Gastrocnemius medialis (tissue), 4 donors: ENCODE data around the gene TMEM176B. TPM values are rescaled to one million over a fixed set of nuclear protein-coding genes. Genes with fewer than 3 reads are reported as not detected.

Experiments
- ATAC-seq, 2 donors: fragments of 150-250 bp; one replicate each; pipeline ENCODE4 v1.9.1; 2016
- DNase-seq, 2 donors: peaks; one replicate each; pipeline ENCODE4 v3.0.0-alpha.2; 2019
- H3K27ac ChIP-seq, 4 donors: fragments of 200-600 bp; sonication (generic); 1 replicate in 1 of 4; 2 replicates in 3 of 4; pipeline ENCODE4 v1.5.1; 2016 to 2018; ENCODE audit warnings: mild to moderate bottlenecking in 2 of 4, moderate library complexity in 1 of 4
- H3K27me3 ChIP-seq, 3 donors: fragments of 200-600 bp; sonication (generic) in 2 of 3; 1 replicate in 1 of 3; 2 replicates in 2 of 3; pipeline versions ENCODE4 v1.5.1 to v1.6.0; 2016 to 2019; ENCODE audit warnings: mild to moderate bottlenecking in 1 of 3, moderate library complexity in 1 of 3
- H3K36me3 ChIP-seq, 2 donors: fragments of 200-600 bp; sonication (generic) in 1 of 2; one replicate each; pipeline ENCODE4 v1.5.1; 2017 to 2018
- H3K4me1 ChIP-seq, 2 donors: fragments of 200-600 bp; sonication (generic) in 1 of 2; one replicate each; pipeline ENCODE4 v1.5.1; 2016 to 2017; ENCODE audit warnings: mild to moderate bottlenecking in 2 of 2
- H3K4me3 ChIP-seq, 4 donors: fragments of 200-600 bp; sonication (generic) in 3 of 4; 1 replicate in 1 of 4; 2 replicates in 3 of 4; pipeline ENCODE4 v1.5.1; 2016 to 2019; ENCODE audit warnings: mild to moderate bottlenecking in 2 of 4
- H3K9me3 ChIP-seq, 3 donors: fragments of 200-600 bp; sonication (generic) in 2 of 3; 1 replicate in 1 of 3; 2 replicates in 2 of 3; pipeline ENCODE4 v1.5.1; 2016 to 2019
- POLR2A ChIP-seq, 2 donors: fragments of 450-650 bp; IDR thresholded peaks; one replicate each; pipeline ENCODE4 v1.6.1; 2017; ENCODE audit warnings: antibody characterized with exemption in 2 of 2, mild to moderate bottlenecking in 2 of 2, moderate library complexity in 2 of 2
- in situ Hi-C, 4 donors: fragments of 200-750 bp; cut with MboI; loops; one replicate each; pipeline versions ENCODE4 v1.15.0 to v1.8.0; 2017; ENCODE audit warnings: low sequenced_read_pairs in 4 of 4
- intact Hi-C: fragments of 100-400 bp; cut with DNase I; formaldehyde crosslinking; loops from one replicate; pipeline ENCODE4 v1.15.1; 2023; ENCODE audit warnings: low total_unique reads
- total RNA-seq, 4 donors: library from RNA; depleted of rRNA; stranded (reverse); fragments of >200 nt; gene quantifications; one replicate each; pipeline versions ENCODE4 v1.1.0 to v1.2.3, GENCODE V29; 2016
- TF ChIP-seq, protein P1 (sequence below), 5 experiments: fragments of 450-650 bp in 3 of 5; fragments of 200-600 bp in 2 of 5; sonication (generic) in 2 of 5; IDR thresholded peaks in 4 of 5; conservative IDR thresholded peaks in 1 of 5; 1 replicate in 4 of 5; 2 replicates in 1 of 5; pipeline ENCODE4 v1.5.1; 2016 to 2019; ENCODE audit warnings: antibody characterized with exemption in 5 of 5, mild to moderate bottlenecking in 3 of 5, moderate library complexity in 3 of 5

TMEM176B gene
- total RNA-seq, 4 donors from 2014 or later: 5.8 to 9.6 (median 7.6) TPM

DNA sequence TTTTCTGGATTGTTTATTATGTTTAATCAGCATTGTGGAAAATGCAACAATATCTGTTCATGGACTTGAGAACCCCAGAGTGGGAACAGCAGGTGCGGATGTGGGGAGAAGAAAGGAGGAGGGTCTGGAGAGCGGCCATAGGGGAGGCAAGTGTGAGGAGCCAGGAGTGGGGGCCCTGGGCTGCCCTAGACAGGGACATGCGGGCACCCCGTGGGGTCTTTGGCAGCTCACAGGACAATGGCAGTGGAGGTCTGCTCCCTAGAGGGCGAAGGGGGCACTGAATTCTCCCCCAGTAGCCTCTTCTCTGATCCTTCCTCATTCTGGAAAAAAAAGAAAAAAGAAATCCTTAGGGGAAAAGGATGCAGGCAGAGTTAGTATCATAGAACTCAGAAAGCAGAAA lies 8.9 kb downstream of the TMEM176B start:
- Histone ChIP-seq H3K4me1 (peaks cover 4 to 14% of the 10 kb centered on the region in 2 donors), H3K9me3 (no peaks in the 10 kb centered on the region), H3K4me3 (no peak overlapping the region), H3K27ac (no peak overlapping the region), H3K27me3 (no peaks in the 10 kb centered on the region), H3K36me3 (no peaks in the 10 kb centered on the region)
- DNase-seq (no peak), ATAC-seq (no peak)
- in situ Hi-C loops: loop anchor here in 3 of 4 donors (25.0 kb wide), 1 partner anchor 196 kb away; the partner anchor contains the start of genes KCNH2 (in 3 of the 3) and NOS3 (in 3 of the 3)
- TF ChIP-seq, protein P1, sequence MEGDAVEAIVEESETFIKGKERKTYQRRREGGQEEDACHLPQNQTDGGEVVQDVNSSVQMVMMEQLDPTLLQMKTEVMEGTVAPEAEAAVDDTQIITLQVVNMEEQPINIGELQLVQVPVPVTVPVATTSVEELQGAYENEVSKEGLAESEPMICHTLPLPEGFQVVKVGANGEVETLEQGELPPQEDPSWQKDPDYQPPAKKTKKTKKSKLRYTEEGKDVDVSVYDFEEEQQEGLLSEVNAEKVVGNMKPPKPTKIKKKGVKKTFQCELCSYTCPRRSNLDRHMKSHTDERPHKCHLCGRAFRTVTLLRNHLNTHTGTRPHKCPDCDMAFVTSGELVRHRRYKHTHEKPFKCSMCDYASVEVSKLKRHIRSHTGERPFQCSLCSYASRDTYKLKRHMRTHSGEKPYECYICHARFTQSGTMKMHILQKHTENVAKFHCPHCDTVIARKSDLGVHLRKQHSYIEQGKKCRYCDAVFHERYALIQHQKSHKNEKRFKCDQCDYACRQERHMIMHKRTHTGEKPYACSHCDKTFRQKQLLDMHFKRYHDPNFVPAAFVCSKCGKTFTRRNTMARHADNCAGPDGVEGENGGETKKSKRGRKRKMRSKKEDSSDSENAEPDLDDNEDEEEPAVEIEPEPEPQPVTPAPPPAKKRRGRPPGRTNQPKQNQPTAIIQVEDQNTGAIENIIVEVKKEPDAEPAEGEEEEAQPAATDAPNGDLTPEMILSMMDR (IDR thresholded peaks at IDR 0.05 in 4 of 5, conservative IDR thresholded peaks at IDR 0.05 in 1 of 5): no peak
- TF ChIP-seq POLR2A (IDR thresholded peaks at IDR 0.05): no peak
- intact Hi-C loops: no loop called here

DNA sequence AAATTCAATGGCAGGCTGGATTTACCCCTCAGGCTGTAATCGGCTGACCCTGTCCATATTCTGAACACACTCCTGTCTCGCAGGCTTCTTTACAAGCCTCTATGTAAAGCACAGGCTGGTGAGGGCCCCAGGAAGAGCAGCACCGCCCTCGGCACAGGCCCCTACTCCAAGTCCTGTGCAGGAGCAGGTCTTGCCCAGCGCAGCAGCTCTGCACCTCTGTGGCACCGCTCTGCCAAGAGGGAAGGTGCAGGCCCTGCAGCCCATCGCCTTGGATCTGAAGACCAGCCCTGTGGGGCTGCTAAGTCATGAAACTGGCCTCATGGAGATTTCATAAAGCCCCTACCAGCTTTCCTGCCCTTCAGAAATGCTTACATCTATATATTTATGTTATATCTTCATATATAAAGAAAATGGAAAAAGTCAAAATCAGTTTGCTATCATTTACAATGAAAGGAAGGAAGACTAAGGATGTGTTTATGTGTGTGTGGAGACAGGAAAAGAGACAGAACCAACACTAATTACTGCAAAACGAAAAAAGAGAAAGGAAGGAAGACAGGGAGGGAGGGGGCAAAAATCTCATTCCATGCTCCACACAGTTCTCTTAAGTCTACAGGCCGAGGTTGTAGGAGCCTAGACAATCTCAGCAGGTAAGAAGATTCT lies 9.6 kb downstream of the TMEM176B start:
- TF ChIP-seq, protein P1 (IDR thresholded peaks at IDR 0.05 in 4 of 5, conservative IDR thresholded peaks at IDR 0.05 in 1 of 5): no peak
- no peak for TF ChIP-seq POLR2A (IDR thresholded peaks at IDR 0.05)
- H3K36me3 ChIP-seq: no peaks in the 10 kb centered on the region
- intact Hi-C loops (no loop called here), in situ Hi-C loops (loop anchor here in 3 of 4 donors (25.0 kb wide), 1 partner anchor 197 kb away; the partner anchor contains the start of genes KCNH2 (in 3 of the 3) and NOS3 (in 3 of the 3))
- H3K27me3 ChIP-seq: no peaks in the 10 kb centered on the region
- H3K9me3 ChIP-seq: no peaks in the 10 kb centered on the region
- H3K4me3 ChIP-seq: no peak overlapping the region
- peaks cover 4 to 14% of the 10 kb centered on the region in 2 donors for H3K4me1 ChIP-seq
- H3K27ac ChIP-seq: no peak overlapping the region
- no peak for DNase-seq
- ATAC-seq: no peak

- in situ Hi-C loops: loop anchor here in 3 of 4 donors (25.0 kb wide), 1 partner anchor 199 kb away; the partner anchor contains the start of genes KCNH2 (in 3 of the 3) and NOS3 (in 3 of the 3)
- no peak for TF ChIP-seq POLR2A (IDR thresholded peaks at IDR 0.05)
- TF ChIP-seq, protein P1 (IDR thresholded peaks at IDR 0.05 in 4 of 5, conservative IDR thresholded peaks at IDR 0.05 in 1 of 5): no peak
- H3K27ac ChIP-seq: peak overlapping the region; percentile 37 to 66 (median 61)
- no peaks in the 10 kb centered on the region for H3K9me3 ChIP-seq
- DNase-seq (peak; percentile 40 to 59), ATAC-seq (peak; percentile 62 to 76)
- H3K4me3 ChIP-seq: no peak overlapping the region
- intact Hi-C loops: no loop called here
- no peaks in the 10 kb centered on the region for H3K27me3 ChIP-seq
- peaks cover 4 to 14% of the 10 kb centered on the region in 2 donors for H3K4me1 ChIP-seq
- H3K36me3 ChIP-seq: no peaks in the 10 kb centered on the region
Measured at GRCh38 chr7:150788474-150789269, 11.5 kb downstream of the TMEM176B start.

GRCh38 chr7:150787321-150788281 lies 12.6 kb downstream of the TMEM176B start:
- Histone ChIP-seq H3K27me3 (no peaks in the 10 kb centered on the region), H3K4me3 (no peak overlapping the region), H3K4me1 (peaks cover 4 to 14% of the 10 kb centered on the region in 2 donors), H3K9me3 (no peaks in the 10 kb centered on the region), H3K36me3 (no peaks in the 10 kb centered on the region), H3K27ac (peak overlapping the region; percentile 37 to 66 (median 61))
- DNase-seq (no peak), ATAC-seq (peak in 1 of 2 donors; percentile 47)
- in situ Hi-C loops (loop anchor here in 3 of 4 donors (25.0 kb wide), 1 partner anchor 200 kb away; the partner anchor contains the start of genes KCNH2 (in 3 of the 3) and NOS3 (in 3 of the 3)), intact Hi-C loops (no loop called here)
- TF ChIP-seq, protein P1 (IDR thresholded peaks at IDR 0.05 in 4 of 5, conservative IDR thresholded peaks at IDR 0.05 in 1 of 5): no peak
- no peak for TF ChIP-seq POLR2A (IDR thresholded peaks at IDR 0.05)
